Non-pigmented ciliary epithelial cell (primary cell): ENCODE data around the gene JOSD1.
"Not testable (repeated sequence)": the region's sequence is repeated elsewhere in the genome, so short reads cannot be mapped to it uniquely, and the experiment has no call there.

Source experiments
- DNase-seq: peaks from one replicate; pipeline ENCODE4 v3.0.0-alpha.2; 2010; ENCODE audit warnings: low read depth

JOSD1 gene

DNA sequence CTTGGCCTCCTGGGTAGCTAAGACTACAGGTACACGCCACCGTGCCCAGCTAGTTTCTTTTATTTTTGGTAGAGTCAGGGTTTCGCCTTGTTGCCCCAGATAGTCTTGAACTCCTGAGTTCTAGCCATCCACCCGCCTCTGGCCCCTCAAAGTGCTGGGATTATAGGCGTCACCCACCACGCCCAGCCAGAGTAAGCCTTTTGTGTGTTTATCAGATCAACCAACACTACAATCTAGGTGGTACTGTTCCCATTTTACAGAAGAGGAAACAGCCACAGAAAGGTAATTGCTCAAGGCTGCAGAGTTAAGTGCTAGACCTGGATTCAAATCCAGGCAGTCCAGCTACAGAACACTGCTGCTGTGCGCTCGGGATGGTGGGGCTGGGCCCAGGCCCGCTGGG lies 15.8 kb downstream of the JOSD1 start:
- no peak for DNase-seq

DNA sequence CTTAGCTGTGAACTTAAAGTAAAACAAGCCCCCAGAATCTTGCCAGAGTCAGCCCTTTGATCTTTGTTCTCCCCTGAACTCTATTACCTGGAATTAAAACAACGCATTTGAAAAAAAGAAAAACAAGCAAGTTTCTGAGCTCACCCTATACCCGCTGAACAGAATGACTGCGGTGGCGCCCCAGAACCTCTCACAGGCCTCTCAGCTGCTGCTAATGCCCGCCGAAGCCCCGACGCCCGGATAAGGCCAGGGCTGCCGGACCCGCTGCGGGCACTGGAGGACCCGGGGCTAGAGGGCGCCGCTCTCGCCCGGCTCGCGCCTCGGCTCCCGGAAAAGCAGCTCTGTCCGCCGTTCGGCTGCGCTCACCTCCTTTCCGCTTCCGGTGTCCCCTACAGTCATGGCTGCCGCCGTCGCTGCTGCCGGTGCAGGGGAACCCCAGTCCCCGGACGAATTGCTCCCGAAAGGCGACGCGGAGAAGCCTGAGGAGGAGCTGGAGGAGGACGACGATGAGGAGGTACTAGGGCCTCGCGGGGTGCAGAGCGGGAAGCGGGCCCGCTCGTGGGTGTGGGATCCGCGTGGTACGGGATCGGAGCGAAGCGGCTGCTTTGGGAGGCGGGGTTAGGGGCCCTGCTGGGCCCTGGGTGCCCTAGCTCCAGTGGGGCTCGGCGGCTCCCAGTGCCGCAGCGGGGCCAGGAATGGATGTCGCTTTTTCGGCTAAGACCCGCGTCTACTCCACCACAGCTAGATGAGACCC lies 19.0 kb downstream of the JOSD1 start, which contains the start of gene TOMM22:
TSS of gene TOMM22 (plus strand) at position 376 of the 754 bp plus-strand sequence. CDS start at position 398, 22 bp downstream.
- DNase-seq = no peak

DNA sequence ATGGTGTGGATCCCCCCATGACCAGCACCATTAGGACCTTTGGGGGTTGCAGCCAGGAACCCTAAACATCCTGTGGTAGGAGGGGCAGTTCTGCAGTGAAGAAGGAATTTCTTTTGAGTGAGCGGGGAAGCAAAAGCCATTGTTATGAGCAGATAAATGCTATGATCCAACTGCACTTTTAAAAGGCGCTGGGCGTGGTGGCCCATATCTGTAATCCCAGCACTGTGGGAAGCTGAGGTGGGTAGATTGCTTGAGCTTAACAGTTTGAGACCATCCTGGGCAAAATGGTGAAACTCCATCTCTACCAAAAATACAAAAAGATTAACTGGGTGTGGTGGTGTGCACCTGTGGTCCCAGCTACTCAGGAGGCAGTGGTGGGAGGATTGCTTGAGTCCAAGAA lies 24.9 kb downstream of the JOSD1 start:
- no peak for DNase-seq

DNA sequence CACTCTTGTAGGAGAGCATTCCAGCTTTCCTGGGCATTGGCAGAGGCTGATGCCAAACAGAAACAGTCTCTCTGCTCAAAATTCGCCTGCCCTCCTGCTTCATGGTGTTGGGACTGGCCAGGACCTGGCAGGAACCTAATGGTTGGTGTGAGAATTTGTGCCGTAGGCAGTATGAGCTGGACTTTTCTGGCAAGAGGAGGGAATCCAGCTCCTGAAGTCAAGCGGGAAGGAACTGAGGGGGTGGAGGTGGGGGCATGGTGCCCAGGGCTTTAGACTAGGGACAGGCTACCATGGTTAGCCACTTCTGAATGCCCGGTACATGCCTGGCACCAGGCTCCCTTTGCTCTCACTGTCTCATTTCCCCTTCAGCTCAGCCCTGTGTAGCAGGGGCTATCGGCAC lies 25.9 kb downstream of the JOSD1 start:
- no peak for DNase-seq

DNA sequence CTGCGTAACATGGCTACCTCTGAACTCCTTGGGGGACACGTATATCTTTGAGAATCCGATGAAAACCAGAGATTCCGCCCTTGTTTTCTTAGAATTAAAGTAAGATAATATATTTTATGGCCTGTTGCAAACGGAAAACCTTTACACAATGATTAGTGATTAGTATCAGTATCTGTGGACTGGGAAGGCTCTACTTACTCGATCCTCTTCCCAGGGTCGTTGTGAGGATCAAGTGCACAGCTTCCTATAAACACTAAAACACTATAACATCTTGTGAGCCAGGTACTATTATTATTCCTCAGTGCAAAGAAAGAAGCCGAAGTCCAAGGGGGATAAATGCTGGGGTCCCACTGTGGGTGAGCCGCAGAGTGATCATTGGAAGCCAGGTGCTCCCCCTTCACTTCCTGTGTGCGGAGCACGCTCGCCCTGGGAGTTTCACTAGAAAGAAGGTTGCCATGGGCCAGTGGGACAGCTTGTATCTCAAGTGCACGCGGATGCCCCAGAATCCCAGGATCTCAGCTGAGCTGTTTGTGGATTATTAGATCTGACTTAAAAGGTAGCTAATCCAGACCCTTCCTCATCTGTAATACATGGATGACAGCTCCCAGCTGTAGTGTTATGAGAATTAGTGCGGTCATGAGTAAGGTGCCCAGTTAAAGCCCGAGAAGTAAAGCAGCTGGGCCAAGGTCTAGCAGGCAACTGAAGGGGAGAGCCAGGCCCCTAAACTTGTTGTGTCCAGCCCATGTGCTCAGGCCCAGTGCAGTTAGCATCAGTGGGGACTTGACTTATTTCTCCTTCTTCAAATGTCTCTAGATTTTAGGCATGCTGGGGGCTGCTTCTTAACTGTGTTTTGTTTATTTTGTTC lies 43.5 kb downstream of the JOSD1 start:
- DNase-seq = no peak

DNA sequence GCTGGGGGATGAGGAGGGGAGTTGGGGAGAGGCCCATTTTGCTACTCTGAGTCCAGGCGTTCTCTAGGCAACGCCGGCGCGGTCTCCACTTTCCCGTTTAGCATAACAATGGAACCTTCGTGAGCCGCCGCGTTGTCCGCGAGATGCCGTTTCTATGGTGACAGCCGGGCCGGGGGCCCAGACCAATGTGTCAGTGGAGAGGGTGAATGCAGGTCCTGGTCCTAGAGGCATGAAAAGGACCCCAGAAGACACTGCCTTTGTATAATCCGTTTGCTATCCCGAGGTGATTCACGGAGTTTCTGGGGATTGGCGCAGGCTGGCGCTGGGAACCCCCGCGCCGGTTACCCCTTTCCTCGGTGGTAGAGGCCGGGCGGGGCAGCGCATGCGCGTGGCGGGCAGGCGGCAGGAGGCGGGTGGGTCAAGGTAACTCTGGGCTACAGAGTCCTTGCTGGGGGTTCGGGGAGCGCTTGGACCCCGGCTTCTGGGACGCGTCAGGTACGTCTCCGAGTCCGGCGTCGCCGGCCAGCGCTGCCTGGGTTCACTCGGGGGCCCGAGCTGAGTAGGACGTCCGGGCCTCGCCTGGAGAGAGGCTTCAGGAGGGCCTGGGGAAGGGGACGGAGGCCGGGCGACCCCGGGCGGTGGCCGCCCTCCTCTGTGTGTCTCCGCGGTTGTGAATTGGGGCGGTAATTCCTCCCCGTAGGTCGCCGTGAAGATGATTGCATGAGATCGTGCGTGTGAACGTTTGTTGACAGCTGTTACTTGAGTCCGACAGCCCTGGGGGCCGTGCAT lies 44.3 kb downstream of the JOSD1 start, which contains the start of the genes CBY1 and FAM227A:
TSS of gene CBY1 (plus strand) at position 383 of the 789 bp plus-strand sequence. CDS start 11,417 bp downstream, outside the sequence.
TSS of gene FAM227A (minus strand) at position 137 of the 789 bp plus-strand sequence. CDS start 6,224 bp downstream, outside the sequence.
- peak; percentile 42 for DNase-seq

DNA sequence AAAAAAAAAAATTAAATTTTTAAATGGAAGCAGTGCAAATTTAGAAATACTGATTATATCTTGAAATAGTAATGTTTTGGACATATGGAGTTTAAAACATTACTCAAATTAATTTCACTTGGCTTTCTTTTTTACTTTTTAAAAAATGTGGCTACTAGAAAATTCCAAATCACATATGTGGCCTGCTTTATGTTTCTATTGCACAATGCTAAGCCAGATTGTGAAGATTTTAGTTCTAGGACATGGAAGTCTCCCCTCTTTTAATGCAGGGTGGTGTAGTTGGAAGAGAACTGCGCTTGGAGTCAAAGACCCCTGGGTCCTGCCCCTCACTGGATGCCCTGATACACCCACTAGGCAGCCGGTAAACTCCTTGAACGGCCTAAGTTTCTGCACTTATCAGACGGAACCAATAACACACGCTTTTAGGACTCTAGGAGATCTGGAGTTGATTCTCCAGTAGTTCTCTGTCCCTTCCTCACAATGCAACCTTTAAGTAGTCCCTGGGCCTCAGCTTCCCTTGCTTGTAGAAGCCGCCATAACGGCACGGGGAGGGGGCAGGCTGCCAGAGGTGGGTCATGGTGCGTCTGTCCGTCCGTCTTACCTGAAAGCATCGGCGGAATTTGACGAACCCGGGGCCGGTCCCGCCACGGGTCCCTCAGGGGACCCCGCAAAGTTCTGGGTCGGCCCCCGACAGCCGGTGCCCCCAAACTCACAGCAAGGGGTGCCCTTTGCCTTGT lies 45.1 kb downstream of the JOSD1 start:
- DNase-seq = no peak

DNA sequence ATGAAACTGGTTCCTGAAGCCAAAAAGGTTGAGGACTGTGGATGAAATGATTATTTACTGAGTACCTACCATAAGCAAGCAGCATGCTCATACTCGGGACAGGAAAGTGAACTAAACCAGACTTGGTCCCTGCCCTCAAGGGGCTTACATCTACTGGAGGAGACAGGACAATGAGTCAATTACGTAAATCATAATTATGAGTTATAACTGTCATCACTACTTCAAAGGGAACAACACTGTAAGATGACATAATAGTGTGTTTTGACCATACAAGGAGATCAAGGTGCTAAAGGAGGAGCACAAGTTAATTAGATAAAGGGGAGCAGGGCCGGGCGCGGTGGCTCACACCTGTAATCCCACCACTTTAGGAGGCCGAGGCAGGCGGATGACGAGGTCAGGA lies 47.0 kb downstream of the JOSD1 start:
- no peak for DNase-seq

DNA sequence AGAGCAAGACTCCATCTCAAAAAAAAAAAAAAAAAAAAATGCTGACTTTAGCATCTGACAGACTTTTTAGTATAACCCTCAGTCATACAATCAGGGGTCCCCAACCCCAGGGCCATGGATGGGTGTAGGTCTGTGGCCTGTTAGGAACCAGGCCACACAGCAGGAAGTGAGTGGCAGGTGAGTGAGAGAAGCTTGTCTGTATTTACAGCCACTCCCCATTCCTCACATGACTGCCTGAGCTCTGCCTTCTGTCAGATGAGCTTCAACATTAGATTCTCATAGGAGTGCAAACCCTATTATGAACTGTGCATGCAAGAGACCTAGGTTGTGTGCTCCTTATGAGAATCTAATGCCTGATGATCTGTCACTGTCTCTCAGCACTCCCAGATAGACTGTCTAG lies 47.9 kb downstream of the JOSD1 start:
- DNase-seq = no peak

DNA sequence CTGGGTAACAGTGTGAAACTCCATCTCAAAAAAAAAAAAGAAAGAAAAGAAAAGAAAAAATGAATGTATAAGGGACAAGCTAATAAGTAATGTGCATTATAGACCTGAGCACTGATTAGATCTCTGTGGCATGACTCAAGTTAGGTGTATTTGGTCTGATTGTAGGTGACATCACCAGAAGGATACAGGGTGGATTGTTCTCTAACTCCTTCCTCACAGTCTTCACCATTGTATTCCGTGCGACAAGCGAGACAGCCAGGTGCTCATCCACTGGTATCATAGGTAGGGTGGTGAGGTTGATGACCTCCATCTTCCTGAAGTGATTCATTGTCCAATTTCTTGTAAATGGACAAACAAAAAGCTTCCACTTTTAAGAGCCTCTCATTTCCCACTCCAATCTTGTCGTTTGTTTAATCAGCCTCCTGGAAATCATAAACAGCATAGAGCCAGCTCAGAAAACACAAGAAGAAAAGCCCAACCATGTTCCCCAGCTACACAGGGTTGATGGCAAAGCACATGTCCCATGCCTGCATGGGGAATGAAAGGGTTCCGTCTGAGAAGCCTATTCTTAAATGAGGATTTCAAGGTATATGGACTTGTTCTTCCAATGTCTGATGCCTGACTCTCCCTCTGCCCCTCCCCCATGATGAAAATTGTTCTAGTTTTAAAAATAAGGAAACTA lies 50.8 kb downstream of the JOSD1 start:
- no peak for DNase-seq

DNA sequence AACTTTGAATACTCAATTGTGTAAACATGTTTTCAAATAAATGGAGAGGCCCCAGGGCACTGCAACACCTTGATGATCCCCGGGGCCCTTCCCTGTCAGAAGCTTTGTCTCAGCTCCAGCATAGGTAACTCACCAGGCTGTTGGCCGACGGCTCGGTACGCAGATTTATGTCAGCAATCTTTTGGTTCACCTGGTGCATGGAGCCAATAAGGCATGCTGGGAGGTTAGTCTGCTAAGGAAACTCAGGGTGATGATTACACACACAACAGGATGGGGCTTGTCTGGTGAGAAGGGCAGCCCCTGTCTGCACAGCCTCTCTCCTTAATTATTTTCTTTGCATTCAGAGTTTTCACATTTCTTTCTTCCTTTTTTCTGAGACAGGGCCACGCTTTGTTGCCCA lies 55.3 kb downstream of the JOSD1 start:
- DNase-seq = no peak

DNA sequence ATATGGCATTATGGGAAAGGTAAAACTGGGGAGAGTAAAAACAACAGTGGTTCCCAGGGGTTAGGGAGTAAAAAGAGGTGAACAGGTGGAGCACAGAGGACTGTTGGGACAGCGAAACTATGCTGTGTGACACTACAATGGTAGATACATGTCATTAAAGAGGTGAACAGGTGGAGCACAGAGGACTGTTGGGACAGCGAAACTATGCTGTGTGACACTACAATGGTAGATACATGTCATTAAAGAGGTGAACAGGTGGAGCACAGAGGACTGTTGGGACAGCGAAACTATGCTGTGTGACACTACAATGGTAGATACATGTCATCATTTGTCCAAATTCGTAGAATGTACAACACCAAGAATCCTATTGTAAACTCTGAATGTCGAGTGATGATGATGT lies 56.5 kb downstream of the JOSD1 start:
- not testable (repeated sequence) for DNase-seq

DNA sequence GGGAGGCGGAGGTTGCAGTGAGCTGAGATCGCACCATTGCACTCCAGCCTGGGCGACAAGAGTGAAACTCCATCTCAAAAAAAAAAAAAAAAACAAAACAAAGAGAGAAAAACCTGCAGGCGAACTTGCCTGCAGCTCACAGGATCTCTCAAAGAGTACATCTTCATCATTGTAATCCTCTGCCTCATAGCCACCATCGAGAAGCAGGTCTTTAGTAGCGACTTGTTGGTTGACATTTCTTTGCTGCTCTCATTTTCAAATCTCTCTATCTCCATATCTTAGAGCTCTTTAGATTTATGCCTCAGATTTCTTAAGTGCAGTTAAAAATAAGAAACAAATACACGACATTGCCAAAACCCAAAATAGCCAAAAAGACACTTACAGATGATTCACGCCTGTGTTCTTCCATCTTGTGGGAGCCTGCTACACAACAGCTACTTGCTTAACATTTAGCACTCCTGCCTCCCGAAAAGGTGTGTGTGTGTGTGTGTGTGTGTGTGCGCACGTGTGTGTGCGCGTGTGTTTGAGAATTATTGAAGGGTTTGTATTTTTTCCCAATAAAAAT lies 59.2 kb downstream of the JOSD1 start:
- no peak for DNase-seq

DNA sequence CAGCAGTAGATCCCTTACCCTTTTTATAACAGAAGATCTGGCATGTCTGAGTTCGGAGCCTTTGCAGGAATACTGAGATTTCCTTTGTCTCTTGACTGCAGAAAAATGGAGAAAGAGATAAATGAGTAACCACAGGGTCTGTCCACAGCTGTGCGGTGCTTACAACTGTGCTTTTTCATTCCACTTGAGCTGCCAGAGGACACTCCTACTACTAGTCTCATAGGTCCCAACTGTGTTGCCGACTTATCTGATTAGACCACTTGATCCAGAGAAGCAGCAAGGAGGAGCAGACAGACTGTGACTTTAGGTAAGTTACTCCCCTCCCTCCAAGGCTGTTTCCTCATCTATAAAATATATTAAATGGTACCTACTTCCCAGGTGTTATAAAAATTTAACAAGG lies 62.0 kb downstream of the JOSD1 start:
- no peak for DNase-seq

DNA sequence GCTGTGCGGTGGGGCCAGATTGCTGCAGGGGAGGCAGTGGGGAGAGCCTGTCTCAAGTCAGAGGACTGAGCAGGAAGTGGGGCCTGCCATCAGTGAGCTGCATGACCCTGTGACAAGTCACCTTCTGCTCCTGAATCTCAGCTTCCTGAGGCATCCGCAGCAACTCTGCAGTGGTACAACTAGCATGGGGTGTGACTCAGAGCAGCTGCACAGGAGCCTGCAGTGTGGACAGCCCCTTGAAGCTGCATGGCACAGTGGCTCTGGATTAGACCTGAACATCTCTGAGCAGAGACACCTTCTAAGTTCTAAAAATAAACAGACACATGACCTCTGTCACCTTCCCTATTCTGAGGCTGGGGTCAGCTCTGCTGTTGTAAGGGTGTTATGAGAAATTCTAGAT lies 62.5 kb downstream of the JOSD1 start:
- DNase-seq = no peak
